Panc1 (cell line): ENCODE data around the gene SLC16A3. TPM values are rescaled to one million over a fixed set of nuclear protein-coding genes. Genes with fewer than 3 reads are reported as not detected.

Source experiments
- ATAC-seq: fragments of 200-7000 bp; cut with Tn5 transposase; 2 replicates; pipeline ENCODE4 v1.9.1; 2020; ENCODE audit warnings: mild to moderate bottlenecking, moderate library complexity
- BruUV-seq: library from RNA; stranded (reverse); fragments of 400-500 nt; replicated peaks from 2 replicates; lab custom pipeline; 2021; lab: Mats Ljungman, UMichigan
- CTCF ChIA-PET: fragments of 300-600 bp; sonication (Branson Sonifier 250); formaldehyde crosslinking; loops from one replicate; lab custom pipeline; 2022; ENCODE audit warnings: antibody characterized with exemption; lab: Charles Lee
- POLR2A ChIA-PET: fragments of 300-600 bp; sonication (Branson Sonifier 250); formaldehyde crosslinking; loops from one replicate; lab custom pipeline; 2022; ENCODE audit warnings: antibody characterized with exemption; lab: Charles Lee
- DNase-seq: peaks from one replicate; pipeline ENCODE4 v3.0.0-alpha.2; 2010; ENCODE audit warnings: low read depth, low spot score
- H3K27ac ChIP-seq: 2 replicates; pipeline ENCODE4 v1.5.1; 2011; ENCODE audit warnings: mild to moderate bottlenecking, low read length, inconsistent platforms
- H3K27me3 ChIP-seq: fragments of 200-500 bp; sonication (Bioruptor generic); 2 replicates; pipeline ENCODE4 v1.6.0; 2014; ENCODE audit warnings: low read length, inconsistent platforms; ENCODE audit not compliant: control insufficient read depth, insufficient read depth
- H3K36me3 ChIP-seq: fragments of 200-500 bp; sonication (Bioruptor generic); 2 replicates; pipeline ENCODE4 v1.5.1; 2014; ENCODE audit warnings: inconsistent platforms, mild to moderate bottlenecking, low read length, moderate library complexity; ENCODE audit not compliant: control insufficient read depth, insufficient read depth
- H3K4me1 ChIP-seq: 2 replicates; pipeline ENCODE4 v1.5.1; 2011; ENCODE audit warnings: inconsistent platforms, mild to moderate bottlenecking, low read length, moderate library complexity; ENCODE audit not compliant: control insufficient read depth, insufficient read depth
- H3K4me3 ChIP-seq, 2 experiments: 2 replicates each; pipeline ENCODE4 v1.5.1; 2011 to 2012; ENCODE audit warnings: low read depth in 2 of 2, low read length in 2 of 2, mild to moderate bottlenecking in 2 of 2, inconsistent platforms in 1 of 2, moderate library complexity in 1 of 2
- H3K9me3 ChIP-seq: fragments of 200-500 bp; sonication (Bioruptor generic); 2 replicates; pipeline ENCODE4 v1.5.1; 2014; ENCODE audit warnings: low read depth, mild to moderate bottlenecking, inconsistent platforms, low read length, moderate library complexity; ENCODE audit not compliant: control insufficient read depth, insufficient read depth
- CTCF ChIP-seq: fragments of 450-650 bp; IDR thresholded peaks from 2 replicates; pipeline ENCODE4 v1.5.1; 2017; ENCODE audit warnings: mild to moderate bottlenecking
- POLR2AphosphoS5 ChIP-seq: IDR thresholded peaks from 2 replicates; pipeline ENCODE4 v1.6.1; 2012; ENCODE audit warnings: mild to moderate bottlenecking, low read depth, low read length, moderate library complexity
- REST ChIP-seq, 2 experiments: IDR thresholded peaks; 2 replicates each; pipeline ENCODE4 v1.6.1; 2011 to 2012; ENCODE audit warnings: low read depth in 2 of 2, control low read depth in 1 of 2, low read length in 1 of 2, mild to moderate bottlenecking in 1 of 2, moderate library complexity in 1 of 2; ENCODE audit not compliant: insufficient read depth in 1 of 2
- SIN3A ChIP-seq: IDR thresholded peaks from 2 replicates; pipeline ENCODE4 v1.6.1; 2012; ENCODE audit warnings: low read depth, mild to moderate bottlenecking, low read length, moderate library complexity, borderline replicate concordance; ENCODE audit not compliant: insufficient read depth
- TCF7L2 ChIP-seq: IDR thresholded peaks from 2 replicates; pipeline ENCODE4 v1.6.1; 2011; ENCODE audit warnings: mild to moderate bottlenecking, low read depth, low read length, inconsistent platforms
- in situ Hi-C: cut with HindIII; loops from 2 replicates; pipeline ENCODE4 v1.10.0; 2016; ENCODE audit warnings: low sequenced_read_pairs, low pct_unique_long_range_greater_than_20kb
- intact Hi-C: fragments of 100-400 bp; cut with micrococcal nuclease; formaldehyde crosslinking; loops from one replicate; pipeline ENCODE4 v1.10.0; 2022; ENCODE audit not compliant: unreplicated experiment
- total RNA-seq: library from RNA; stranded (reverse); gene quantifications from one replicate; pipeline ENCODE4 v1.2.1, GENCODE V29; 2021; ENCODE audit not compliant: unreplicated experiment

SLC16A3 gene
- total RNA-seq, 1 experiment from 2014 or later = 581 TPM

- Histone ChIP-seq H3K4me1 (peaks cover 97% of the 10 kb centered on the region), H3K36me3 (peaks cover 2% of the 10 kb centered on the region), H3K9me3 (no peaks in the 10 kb centered on the region), H3K27ac (peak overlapping the region; percentile 94), H3K27me3 (no peaks in the 10 kb centered on the region), H3K4me3 (peak overlapping the region in 1 of 2 experiments; percentile 30; a peak in 2 of 4 replicates)
- CTCF ChIA-PET = no interaction called here
- POLR2A ChIA-PET = no interaction called here
- intact Hi-C loops = loop anchor here (10.0 kb wide), 1 partner anchor 133 kb away; no protein-coding TSS in a partner anchor
- no TSS peak for BruUV-seq
- in situ Hi-C loops = no loop called here
- ATAC-seq (no peak), DNase-seq (no peak)
- TF ChIP-seq POLR2AphosphoS5 = no peak
- no peak for TF ChIP-seq TCF7L2
- TF ChIP-seq CTCF = no peak
- no peak for TF ChIP-seq SIN3A
- no peak for TF ChIP-seq REST (IDR thresholded peaks at IDR 0.05; ENCODE audit: insufficient read depth in 1 of 2, low read depth in 2 of 2, low read length in 1 of 2)
These were observed 9.1 kb downstream of the SLC16A3 start for GRCh38 chr17:82237746-82238471.

GRCh38 chr17:82238472-82239201 is 9.8 kb downstream of the SLC16A3 start:
- Histone ChIP-seq H3K36me3 (peaks cover 2% of the 10 kb centered on the region), H3K4me3 (peak overlapping the region in 1 of 2 experiments; percentile 30; a peak in 2 of 4 replicates), H3K27me3 (no peaks in the 10 kb centered on the region), H3K4me1 (peaks cover 97% of the 10 kb centered on the region), H3K27ac (peak overlapping the region; percentile 94), H3K9me3 (no peaks in the 10 kb centered on the region)
- ATAC-seq (peak; percentile 4), DNase-seq (no peak)
- POLR2A ChIA-PET = no interaction called here
- TSS peak; percentile 70 for BruUV-seq
- CTCF ChIA-PET = no interaction called here
- TF ChIP-seq TCF7L2 (0 out of 2 replicates have a peak, but pooled peaks have one; percentile 34), POLR2AphosphoS5 (peak; percentile 76), SIN3A (no peak)
- intact Hi-C loops (loop anchor here (10.0 kb wide), 1 partner anchor 134 kb away; no protein-coding TSS in a partner anchor), in situ Hi-C loops (no loop called here)
